IPS-NIHi11 (cell line): ENCODE measurements around the gene LHPP.
"Not testable (repeated sequence)": the region's sequence is repeated elsewhere in the genome, so short reads cannot be mapped to it uniquely, and the experiment has no call there.

Experiments
- DNase-seq: peaks from one replicate; pipeline ENCODE4 v3.0.0; 2012; ENCODE audit warnings: mixed read lengths, low spot score

LHPP gene, protein sequence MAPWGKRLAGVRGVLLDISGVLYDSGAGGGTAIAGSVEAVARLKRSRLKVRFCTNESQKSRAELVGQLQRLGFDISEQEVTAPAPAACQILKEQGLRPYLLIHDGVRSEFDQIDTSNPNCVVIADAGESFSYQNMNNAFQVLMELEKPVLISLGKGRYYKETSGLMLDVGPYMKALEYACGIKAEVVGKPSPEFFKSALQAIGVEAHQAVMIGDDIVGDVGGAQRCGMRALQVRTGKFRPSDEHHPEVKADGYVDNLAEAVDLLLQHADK

DNA sequence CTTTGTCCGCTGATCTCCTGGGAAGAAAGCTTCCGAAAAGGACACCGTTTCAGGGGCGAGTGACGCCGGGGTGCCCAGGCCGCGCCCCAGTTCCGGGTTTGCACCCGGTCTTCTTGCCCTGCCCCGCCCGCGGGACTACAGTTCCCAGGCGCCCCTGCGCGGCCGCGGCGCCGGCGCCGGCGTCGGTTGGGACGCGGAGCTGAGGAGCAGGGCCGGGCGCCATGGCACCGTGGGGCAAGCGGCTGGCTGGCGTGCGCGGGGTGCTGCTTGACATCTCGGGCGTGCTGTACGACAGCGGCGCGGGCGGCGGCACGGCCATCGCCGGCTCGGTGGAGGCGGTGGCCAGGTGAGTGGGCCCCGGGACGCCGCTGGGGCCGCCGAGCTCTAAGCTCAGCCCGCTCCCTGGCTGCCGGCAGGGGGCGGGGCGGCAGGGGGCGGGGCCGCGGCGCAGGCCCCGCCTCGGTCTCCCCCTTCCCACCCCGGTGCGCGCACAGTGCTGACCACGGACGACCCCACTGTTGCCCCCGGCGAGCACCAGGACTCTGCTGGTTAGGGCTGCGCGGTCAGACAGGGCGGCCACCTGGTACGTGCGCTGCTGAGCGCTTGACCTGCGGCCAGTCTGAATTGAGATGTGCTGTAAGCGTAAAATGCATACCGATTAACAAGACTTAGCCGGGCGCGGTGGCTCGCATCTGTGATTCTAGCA, at the start of gene LHPP:
LHPP (plus strand) TSS at position 182 of the 706 bp plus-strand sequence; CDS start at position 222, 40 bp downstream.
- DNase-seq = peak; percentile 93

- no peak for DNase-seq
These were observed 47.5 kb upstream of the LHPP start for GRCh38 chr10:124414076-124414475.

DNA sequence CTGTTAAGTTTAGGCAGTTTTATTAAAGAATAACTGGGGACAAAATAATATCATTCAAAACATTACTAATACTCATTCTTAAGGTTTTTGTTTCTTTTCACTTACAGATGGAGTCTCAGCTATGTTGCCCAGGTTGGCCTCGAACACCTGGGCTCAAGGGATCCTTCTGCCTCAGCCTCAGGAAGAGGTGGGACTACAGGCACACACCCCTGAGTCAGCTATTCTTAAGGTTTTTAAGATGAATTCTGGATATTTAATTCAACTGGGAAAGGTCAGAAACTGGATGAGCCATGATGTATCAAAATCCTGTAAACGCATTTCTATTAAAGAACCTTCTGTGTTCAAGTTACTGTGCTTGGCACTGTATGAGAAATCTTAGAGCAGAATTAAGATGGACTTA, 46.4 kb upstream of the LHPP start:
- DNase-seq = no peak

- no peak for DNase-seq
These were observed 44.9 kb upstream of the LHPP start for GRCh38 chr10:124416733-124417132.

DNA sequence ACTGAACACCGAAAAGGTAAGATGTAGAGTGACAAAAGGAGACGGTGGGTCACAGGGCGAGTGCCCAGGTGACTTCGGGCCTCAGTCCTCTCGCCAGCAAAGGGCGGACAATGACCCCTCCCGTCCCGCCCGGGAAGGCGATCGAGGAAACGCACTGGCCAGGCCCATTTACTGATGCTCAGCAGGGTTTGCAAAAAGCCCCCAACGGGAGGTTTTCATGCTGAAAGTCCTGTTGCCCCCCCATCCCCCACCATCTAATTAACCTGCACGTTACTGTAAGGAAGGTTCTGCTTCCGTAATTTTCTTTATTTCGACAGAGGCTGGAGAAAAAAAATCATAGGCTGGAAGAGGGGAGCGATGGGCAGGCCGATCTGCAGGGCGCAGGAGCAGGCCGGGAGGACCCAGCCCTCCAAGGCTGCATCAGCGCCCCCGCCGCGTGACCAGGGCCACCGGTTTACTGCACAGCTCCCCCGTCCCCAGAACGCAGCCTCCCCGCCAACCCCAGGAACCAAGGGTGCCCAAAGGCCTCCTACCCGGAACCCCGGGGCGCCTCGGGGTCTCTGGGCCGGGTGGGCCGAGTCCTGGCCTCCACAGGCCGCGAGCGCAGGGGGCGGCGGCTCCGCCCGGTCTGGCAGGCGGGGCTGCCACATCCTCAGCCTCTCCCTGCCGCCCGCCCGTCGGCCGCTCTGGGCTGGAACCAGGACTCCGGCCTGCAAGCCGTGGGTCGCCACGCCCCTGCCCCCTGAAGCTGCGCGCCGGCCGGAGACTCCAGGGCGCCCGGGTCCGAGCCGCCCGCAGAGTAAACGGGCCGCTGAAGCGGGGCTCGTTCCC, 43.5 kb upstream of the LHPP start:
- DNase-seq = peak; percentile 70

DNA sequence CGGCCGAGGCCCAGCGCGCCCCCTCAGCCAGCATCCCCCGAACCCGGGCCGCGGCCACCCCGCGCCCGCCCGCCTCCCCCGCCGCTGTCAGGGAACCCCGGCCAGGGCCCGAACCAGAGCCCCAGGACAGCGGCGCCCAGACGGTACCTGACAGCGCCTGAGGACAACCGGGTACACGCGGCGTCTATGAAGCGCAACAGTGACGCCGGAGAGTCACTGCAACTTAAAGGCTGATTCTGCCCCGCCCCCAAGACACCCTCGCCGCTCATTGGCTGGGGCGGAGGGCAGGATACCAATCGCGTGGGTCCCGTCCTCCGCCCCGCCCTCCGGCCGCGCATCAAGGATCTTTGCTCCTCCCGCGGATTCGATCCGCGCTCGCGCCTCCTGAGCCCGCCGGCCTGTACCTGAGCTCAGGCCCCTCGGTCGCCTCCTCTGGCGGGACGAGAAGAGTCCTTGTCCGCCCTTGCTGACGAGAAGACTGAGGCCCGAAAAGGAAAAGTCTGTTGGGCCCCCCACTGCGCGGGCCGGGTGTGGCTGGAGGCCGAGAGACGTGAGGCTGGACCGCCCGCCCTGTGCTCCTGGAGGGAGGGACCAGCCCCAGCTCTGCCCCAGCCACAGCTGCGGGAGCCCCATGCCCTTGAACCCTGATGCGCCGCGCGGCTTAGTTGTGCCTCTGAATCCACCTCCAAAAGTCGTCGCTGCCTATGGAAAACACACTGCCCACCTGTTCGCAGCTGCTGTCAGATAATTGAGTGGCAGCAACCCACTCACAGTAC, 42.7 kb upstream of the LHPP start, which contains the start of gene OAT:
OAT (minus strand) TSS at position 198 of the 776 bp plus-strand sequence. CDS start 6,752 bp downstream, outside the sequence.
- peak; percentile 99 for DNase-seq

DNA sequence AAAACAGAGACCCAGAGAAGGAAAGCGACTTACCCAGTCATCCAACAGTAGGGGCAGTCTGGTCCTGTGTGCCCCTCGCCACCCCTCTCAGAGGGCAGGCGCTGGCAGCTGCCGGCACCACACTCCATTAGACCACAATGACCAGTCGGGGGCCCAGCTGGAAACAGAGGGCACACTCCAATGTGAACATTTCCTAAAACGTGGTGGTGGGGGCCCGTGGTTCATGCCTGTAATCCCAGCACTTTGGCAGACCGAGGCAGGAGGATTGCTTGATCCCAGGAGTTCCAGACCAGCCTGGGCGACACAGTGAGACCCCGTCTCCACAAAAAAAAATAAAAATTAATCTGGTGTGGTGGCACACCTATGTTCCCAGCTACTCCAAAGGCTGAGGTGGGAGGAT, 42.0 kb upstream of the LHPP start:
- no peak for DNase-seq

- DNase-seq = no peak
These were observed 41.4 kb upstream of the LHPP start for GRCh38 chr10:124420254-124420653.

GRCh38 chr10:124422742-124423141, 38.9 kb upstream of the LHPP start:
- no peak for DNase-seq

DNA sequence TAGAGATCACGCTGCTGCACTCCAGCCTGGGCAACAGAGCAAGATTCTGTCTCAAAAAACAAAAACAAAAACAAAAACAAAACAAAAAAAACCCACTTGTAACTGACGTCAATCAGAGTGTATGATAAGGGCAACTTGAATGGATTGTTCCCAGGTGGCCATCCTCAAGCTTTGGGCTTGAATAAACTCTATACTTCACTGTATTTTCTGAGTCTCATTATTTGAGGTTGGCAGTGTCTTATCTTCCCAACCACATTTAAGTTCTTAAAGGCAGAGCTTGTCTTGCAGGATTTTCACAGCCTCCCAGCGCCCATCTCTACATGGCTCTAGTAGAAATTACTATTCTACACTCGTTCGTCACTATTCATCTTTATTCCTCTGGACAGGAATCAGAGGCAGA, 37.8 kb upstream of the LHPP start:
- no peak for DNase-seq

- DNase-seq = no peak
These were observed 36.2 kb upstream of the LHPP start for GRCh38 chr10:124425227-124425962.

DNA sequence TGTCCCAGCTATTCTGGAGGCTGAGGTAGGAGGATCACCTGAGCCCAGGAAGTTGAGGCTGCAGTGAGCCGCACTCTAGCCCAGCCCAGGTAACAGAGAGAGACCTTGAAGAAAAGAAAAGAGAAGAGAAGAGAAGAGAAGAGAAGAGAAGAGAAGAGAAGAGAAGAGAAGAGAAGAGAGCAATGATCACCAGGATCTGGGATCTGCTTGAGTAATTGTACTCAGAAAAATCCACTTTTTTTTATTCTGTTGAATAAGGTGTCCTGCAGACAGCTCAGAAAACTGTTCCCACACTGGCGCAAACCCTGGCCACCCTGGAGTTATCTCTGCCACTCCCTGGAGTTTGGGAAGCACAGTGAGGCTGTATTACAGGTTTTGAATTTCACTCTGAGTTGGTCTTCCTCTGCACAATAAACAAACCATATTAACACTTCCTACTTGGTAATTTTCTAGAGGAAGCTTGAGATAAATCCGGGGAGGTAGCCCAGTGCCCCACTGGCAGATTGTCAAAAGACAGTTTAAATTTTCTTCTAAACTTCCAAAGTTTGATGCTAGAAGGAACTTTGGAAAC, 33.3 kb upstream of the LHPP start:
- no peak for DNase-seq

- no peak for DNase-seq
These were observed 32.0 kb upstream of the LHPP start for GRCh38 chr10:124429576-124429975.

- no peak for DNase-seq
These were observed 31.5 kb upstream of the LHPP start for GRCh38 chr10:124430077-124430476.

DNA sequence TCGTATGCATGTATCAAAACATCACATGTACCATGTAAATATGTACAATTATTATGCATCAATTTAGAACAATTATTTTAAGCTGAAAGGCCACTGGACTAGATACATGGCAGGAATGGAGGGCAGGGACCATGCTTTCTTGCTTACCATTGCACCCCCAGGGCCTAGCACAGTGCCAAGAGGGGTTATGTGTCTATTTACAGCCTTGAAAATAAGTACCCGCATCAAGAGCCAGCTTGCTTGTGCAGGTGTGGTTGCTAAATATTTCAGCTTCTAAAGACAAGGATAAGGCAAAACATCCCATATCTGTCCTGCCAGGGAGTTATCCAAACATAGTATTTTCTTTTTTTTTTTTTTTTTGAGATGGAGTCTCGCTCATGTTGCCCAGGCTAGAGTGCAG, 28.2 kb upstream of the LHPP start:
- no peak for DNase-seq

DNA sequence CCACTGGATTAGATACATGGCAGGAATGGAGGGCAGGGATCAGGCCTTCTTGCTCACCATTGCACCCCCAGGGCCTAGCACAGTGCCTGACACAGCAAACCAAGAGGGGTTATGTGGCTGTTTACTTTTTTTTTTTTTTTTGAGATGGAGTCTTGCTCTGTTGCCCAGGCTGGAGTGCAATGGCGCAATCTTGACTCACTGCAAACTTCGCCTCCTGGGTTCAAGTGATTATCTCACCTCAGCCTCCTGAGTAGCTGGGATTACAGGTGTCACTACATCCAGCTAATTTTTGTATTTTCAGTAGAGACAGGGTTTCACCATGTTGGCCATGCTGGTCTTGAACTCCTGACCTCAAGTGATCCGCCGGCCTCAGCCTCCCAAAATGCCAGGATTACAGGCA, 25.9 kb upstream of the LHPP start:
- not testable (repeated sequence) for DNase-seq

DNA sequence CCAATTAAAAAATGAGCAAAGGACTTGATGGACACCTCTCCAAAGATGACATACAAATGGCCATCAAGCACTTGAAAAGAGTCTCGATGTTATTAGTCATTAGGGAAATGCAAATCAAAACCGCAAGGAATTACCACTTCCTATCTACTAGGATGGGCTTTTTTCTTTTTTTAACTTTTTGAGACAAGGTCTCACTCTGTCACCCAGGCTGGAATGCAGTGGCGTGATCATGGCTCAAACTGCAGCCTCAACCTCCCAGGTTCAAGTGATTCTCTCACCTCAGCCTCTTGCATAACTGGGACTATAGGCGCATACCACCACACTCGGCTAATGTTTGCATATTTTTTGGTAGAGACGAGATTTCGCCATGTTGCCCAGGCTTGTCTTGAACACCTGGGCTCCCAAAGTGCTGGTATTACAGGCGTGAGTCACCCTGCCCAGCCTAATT, 25.4 kb upstream of the LHPP start:
- DNase-seq = no peak

DNA sequence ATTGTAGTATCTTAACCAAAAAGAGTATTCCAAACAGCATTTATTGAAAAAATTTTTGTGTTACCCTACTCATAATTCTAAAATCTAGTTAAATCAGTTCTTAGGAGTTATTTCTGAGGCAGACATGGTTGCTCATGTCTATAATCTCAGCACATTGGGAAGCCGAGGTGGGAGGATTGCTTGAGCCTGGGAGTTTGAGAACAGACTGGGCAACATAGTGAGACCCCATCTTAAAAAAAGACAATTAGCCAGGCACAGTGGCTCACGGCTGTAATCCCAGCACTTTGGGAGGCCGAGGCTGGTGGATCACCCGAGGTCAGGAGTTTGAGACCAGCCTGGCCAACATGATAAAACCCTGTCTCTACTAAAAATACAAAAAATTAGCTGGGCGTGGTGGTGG, 19.9 kb upstream of the LHPP start:
- not testable (repeated sequence) for DNase-seq

GRCh38 chr10:124446830-124447750, 14.5 kb upstream of the LHPP start:
- DNase-seq = peak; percentile 14
